BJ (cell line): Measurements from ENCODE around the gene NOC2L. TPM values are rescaled to one million over a fixed set of nuclear protein-coding genes. Genes with fewer than 3 reads are reported as not detected.

Experiments used
- CTCF ChIA-PET: fragments of 350-600 bp; formaldehyde crosslinking; extraction: SDS; loops from one replicate; lab custom pipeline; 2021; ENCODE audit warnings: antibody characterized with exemption, inconsistent platforms; lab: Yijun Ruan, JAX
- POLR2A ChIA-PET: fragments of 300-600 bp; sonication (Branson Sonifier 250); formaldehyde crosslinking; extraction: SDS; loops from one replicate; lab custom pipeline; 2021; ENCODE audit warnings: antibody characterized with exemption; lab: Charles Lee
- DNase-seq: peaks from one replicate; pipeline ENCODE4 v3.0.0-alpha.2; 2011; ENCODE audit warnings: low read depth
- H3K27me3 ChIP-seq: 2 replicates; pipeline ENCODE4 v1.6.0; 2011; ENCODE audit warnings: low read length; ENCODE audit not compliant: control insufficient read depth, insufficient read depth
- H3K36me3 ChIP-seq: 2 replicates; pipeline ENCODE4 v1.5.1; 2011; ENCODE audit warnings: low read length; ENCODE audit not compliant: control insufficient read depth, insufficient read depth
- H3K4me3 ChIP-seq: 2 replicates; pipeline ENCODE4 v1.5.1; 2011; ENCODE audit warnings: low read depth, mild to moderate bottlenecking, control low read depth, low read length
- polyA plus RNA-seq: library from polyadenylated mRNA; depleted of rRNA; stranded (reverse); fragments of >200 nt; gene quantifications from 2 replicates; pipeline ENCODE4 v1.2.3, GENCODE V29; 2011
- TF ChIP-seq, protein P1 (sequence below): IDR thresholded peaks from 2 replicates; pipeline ENCODE4 v1.5.1; 2011; ENCODE audit warnings: low read depth, mild to moderate bottlenecking, control low read depth, inconsistent platforms, low read length, moderate library complexity; ENCODE audit not compliant: insufficient read depth

Gene NOC2L
- polyA plus RNA-seq, 1 experiment = 49.7 TPM

DNA sequence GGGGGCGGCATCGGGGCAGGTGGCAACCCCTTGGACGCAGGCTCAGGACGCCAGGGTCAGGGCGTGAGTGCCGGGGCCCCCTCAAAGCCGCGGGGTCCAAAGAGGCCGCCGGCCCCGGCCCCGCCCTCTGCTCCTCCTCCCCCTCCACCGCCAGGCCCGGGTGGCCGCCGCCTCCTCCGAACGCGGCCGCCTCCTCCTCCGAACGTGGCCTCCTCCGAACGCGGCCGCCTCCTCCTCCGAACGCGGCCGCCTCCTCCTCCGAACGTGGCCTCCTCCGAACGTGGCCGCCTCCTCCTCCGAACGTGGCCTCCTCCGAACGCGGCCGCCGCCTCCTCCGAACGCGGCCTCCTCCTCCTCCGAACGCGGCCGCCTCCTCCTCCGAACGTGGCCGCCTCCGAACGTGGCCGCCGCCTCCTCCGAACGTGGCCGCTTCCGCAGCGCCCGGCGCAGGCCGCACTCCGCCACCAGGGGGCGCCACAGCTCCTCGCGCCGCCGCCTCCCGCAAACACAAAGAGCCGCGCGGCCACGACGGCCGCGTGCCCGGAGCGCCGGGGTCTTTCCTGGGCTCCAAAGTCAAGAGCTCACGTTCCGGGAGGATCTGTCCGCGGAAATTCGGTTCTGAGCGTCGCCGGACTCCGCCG, 54.6 kb downstream of the NOC2L start:
- TF ChIP-seq, protein P1, sequence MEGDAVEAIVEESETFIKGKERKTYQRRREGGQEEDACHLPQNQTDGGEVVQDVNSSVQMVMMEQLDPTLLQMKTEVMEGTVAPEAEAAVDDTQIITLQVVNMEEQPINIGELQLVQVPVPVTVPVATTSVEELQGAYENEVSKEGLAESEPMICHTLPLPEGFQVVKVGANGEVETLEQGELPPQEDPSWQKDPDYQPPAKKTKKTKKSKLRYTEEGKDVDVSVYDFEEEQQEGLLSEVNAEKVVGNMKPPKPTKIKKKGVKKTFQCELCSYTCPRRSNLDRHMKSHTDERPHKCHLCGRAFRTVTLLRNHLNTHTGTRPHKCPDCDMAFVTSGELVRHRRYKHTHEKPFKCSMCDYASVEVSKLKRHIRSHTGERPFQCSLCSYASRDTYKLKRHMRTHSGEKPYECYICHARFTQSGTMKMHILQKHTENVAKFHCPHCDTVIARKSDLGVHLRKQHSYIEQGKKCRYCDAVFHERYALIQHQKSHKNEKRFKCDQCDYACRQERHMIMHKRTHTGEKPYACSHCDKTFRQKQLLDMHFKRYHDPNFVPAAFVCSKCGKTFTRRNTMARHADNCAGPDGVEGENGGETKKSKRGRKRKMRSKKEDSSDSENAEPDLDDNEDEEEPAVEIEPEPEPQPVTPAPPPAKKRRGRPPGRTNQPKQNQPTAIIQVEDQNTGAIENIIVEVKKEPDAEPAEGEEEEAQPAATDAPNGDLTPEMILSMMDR = peak; percentile 44
- CTCF ChIA-PET = interaction anchor here (0.9 to 4.5 kb wide), 16 partner anchors 10 to 160 kb away, joined by 3 to 28 read pairs (median 4); partner anchors contain the start of gene PERM1
- POLR2A ChIA-PET = no interaction called here
- Histone ChIP-seq H3K36me3 (no peaks in the 10 kb centered on the region), H3K27me3 (0 out of 2 replicates have a peak, but pooled peaks cover 2% of the 10 kb centered on the region), H3K4me3 (peak overlapping the region; percentile 48)
- no peak for DNase-seq

DNA sequence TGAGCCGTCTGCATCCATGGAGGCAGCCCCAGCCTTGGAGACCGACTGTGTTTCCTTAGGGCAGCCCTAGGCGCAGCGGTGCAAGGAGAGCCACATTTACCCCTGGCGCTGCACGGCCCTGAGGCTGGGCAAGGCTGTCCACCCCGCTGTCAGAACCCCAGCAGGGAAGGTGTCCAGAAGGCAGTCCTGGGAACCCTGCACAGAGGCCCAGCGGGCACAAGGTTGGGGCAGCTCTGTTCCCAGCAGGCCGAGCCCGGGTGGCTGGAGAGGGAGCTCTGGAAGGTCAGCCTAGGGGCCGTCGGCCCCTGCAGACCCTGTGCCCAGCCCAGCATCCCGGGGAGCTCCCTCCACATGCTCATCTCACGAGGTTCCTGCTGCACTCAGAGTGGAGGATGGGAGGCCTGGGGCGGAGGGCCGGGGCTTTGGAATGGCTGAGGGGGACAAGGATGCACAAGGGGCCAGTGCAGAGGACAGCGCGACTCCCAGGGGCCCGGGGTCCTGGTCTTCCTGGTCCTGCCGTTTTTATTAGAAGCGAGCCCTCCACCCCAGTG, 55.3 kb downstream of the NOC2L start:
- Histone ChIP-seq H3K4me3 (peak overlapping the region; percentile 48), H3K36me3 (no peaks in the 10 kb centered on the region), H3K27me3 (0 out of 2 replicates have a peak, but pooled peaks cover 2% of the 10 kb centered on the region)
- ChIA-PET CTCF (interaction anchor here (0.9 to 4.5 kb wide), 3 partner anchors 34 to 70 kb away, joined by 3 to 28 read pairs (median 4); no protein-coding TSS in a partner anchor), POLR2A (no interaction called here)
- TF ChIP-seq, protein P1 = no peak
- no peak for DNase-seq

DNA sequence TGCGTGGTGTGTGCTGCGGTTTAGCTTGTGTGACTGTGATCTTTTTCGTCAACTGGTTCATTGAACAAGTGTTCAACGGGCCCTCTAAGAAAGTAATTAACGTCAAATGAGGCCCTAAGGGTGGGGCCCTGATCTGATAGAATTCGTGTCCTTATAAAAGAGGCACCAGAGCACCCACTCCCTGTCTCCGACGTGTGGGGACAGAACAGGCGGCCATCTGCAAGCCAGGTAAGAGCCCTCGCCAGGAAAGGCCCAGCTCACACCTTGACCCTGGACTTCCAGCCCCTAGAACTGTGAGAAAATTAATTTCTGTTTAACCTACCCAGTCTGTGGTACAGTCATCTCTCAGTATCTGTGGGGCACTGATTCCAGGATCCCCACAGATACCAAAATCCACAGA, 55.8 kb downstream of the NOC2L start:
- H3K36me3 ChIP-seq = no peaks in the 10 kb centered on the region
- POLR2A ChIA-PET = no interaction called here
- H3K4me3 ChIP-seq = no peak overlapping the region
- TF ChIP-seq, protein P1 = no peak
- CTCF ChIA-PET = interaction anchor here (0.9 to 4.5 kb wide), 3 partner anchors 34 to 71 kb away, joined by 3 to 28 read pairs (median 4); no protein-coding TSS in a partner anchor
- H3K27me3 ChIP-seq = 0 out of 2 replicates have a peak, but pooled peaks cover 4% of the 10 kb centered on the region
- no peak for DNase-seq

DNA sequence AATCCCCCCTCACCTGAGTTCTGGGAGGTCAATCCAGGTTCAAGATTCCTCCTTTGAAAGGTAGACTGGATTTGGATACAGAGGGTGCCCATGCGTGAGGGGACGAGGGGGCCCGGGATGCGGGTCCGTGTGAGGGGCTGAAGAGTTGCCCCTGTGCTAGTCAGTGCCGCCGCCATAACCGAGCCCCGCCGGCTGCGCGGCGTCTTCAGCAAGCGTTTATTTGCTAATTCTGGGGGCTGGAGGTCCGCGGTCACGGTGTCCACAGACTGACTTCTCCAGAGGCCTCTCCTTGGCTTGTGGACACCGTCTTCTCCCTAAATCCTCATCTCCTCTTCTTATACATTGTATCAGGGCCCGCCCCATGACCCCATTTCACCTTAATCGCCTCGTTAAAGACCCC, 56.3 kb downstream of the NOC2L start:
- POLR2A ChIA-PET = no interaction called here
- CTCF ChIA-PET = interaction anchor here (1.8 to 4.5 kb wide), 2 partner anchors 35 to 71 kb away, joined by 4 to 28 read pairs; no protein-coding TSS in a partner anchor
- 0 out of 2 replicates have a peak, but pooled peaks cover 6% of the 10 kb centered on the region for H3K27me3 ChIP-seq
- TF ChIP-seq, protein P1 = no peak
- no peaks in the 10 kb centered on the region for H3K36me3 ChIP-seq
- no peak overlapping the region for H3K4me3 ChIP-seq
- DNase-seq = no peak

DNA sequence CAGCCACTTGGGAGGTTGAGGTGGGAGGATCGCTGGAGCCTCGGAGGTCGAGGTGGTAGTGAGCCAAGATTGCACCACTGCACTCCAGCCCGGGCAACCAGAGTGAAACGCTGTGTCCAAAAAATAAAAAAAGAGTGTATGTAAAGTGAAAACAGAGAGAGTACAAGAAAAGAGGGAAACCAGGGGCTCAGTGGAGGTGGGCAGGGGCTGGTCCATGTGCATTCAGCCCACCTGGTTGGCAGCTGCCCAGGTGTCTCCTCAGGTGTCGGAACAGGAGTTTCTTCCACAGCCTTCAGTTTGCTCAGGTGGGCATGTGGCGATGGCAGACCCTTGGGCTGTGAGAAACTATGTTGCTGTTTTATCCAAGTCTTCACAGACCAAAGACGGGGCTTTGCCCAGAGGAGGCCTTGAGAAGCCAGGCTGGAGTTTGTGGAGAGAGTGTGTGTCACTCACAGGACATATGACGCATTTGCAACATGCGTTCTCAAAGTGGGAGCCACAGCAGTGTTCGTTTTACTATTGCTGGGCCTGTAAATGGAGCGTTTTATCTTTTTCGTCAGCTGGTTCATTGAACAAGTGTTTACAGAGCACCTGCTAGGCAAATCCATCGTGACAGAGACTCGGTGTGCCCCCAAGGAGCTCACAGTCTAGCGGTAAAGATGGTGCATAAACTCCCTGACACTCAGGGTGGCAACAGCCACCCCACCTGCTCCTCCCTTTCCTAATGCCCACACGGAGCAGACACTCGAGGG, 57.8 kb downstream of the NOC2L start:
- Histone ChIP-seq H3K4me3 (no peak overlapping the region), H3K36me3 (no peaks in the 10 kb centered on the region), H3K27me3 (peaks cover 6% of the 10 kb centered on the region; the same call in 1 of the 2 replicates)
- ChIA-PET CTCF (no interaction called here), POLR2A (no interaction called here)
- no peak for DNase-seq
- TF ChIP-seq, protein P1 = no peak
